HG03064 (cell line): Measurements from ENCODE around the gene SLC34A3.

Source experiments
- ATAC-seq: cut with Tn5 transposase; IDR thresholded peaks from one replicate; pipeline ENCODE4 v1.9.1; 2021; ENCODE audit warnings: low read depth; ENCODE audit not compliant: unreplicated experiment

Gene SLC34A3

GRCh38 chr9:137194909-137195308 lies 35.8 kb upstream of the SLC34A3 start:
- ATAC-seq: no peak

- no peak for ATAC-seq
Measured at GRCh38 chr9:137195525-137196220, 35.0 kb upstream of the SLC34A3 start.

- ATAC-seq: no peak
Measured at GRCh38 chr9:137198051-137198901, 32.4 kb upstream of the SLC34A3 start.

GRCh38 chr9:137198902-137199283 lies 31.8 kb upstream of the SLC34A3 start:
- no peak for ATAC-seq

GRCh38 chr9:137199411-137200121 lies 31.1 kb upstream of the SLC34A3 start:
- no peak for ATAC-seq

- peak; percentile 84 for ATAC-seq
Measured at GRCh38 chr9:137200311-137201204, 30.1 kb upstream of the SLC34A3 start, which contains the start of gene TPRN. Gene TPRN, minus strand, starts transcription at chr9:137200741. Its CDS starts 30 bp downstream, at chr9:137200711.

- ATAC-seq: no peak
Measured at GRCh38 chr9:137201205-137201868, 29.4 kb upstream of the SLC34A3 start.

- no peak for ATAC-seq
Measured at GRCh38 chr9:137202966-137203365, 27.7 kb upstream of the SLC34A3 start.

- no peak for ATAC-seq
Measured at GRCh38 chr9:137204731-137205125, 26.0 kb upstream of the SLC34A3 start.

- ATAC-seq: no peak
Measured at GRCh38 chr9:137205126-137206069, 25.3 kb upstream of the SLC34A3 start, which contains the start of the genes NDOR1 and TMEM203. Gene NDOR1, plus strand, starts transcription at chr9:137205700. Its CDS starts 78 bp downstream, at chr9:137205778. Gene TMEM203, minus strand, starts transcription at chr9:137205648. Its CDS starts 234 bp downstream, at chr9:137205414.

GRCh38 chr9:137206602-137207001 lies 24.1 kb upstream of the SLC34A3 start:
- ATAC-seq: no peak

- ATAC-seq: no peak
Measured at GRCh38 chr9:137211532-137211931, 19.2 kb upstream of the SLC34A3 start.

- no peak for ATAC-seq
Measured at GRCh38 chr9:137212520-137212919, 18.2 kb upstream of the SLC34A3 start.

- ATAC-seq: no peak
Measured at GRCh38 chr9:137213160-137214060, 17.3 kb upstream of the SLC34A3 start.

- no peak for ATAC-seq
Measured at GRCh38 chr9:137214620-137215019, 16.1 kb upstream of the SLC34A3 start.

GRCh38 chr9:137215196-137215986 lies 15.3 kb upstream of the SLC34A3 start:
- ATAC-seq: no peak
